LNCaP clone FGC (cell line): ENCODE results near the gene SLC6A7.

Source experiments
- DNase-seq: peaks from one replicate; pipeline ENCODE4 v3.0.0-alpha.2; 2011; ENCODE audit warnings: low read depth
- H3K4me3 ChIP-seq: 2 replicates; pipeline ENCODE4 v1.5.1; 2011; ENCODE audit warnings: mild to moderate bottlenecking, low read depth, low read length, control low read depth
- TF ChIP-seq, protein P1 (sequence below): IDR thresholded peaks from 2 replicates; pipeline ENCODE4 v1.5.1; 2012; ENCODE audit warnings: mild to moderate bottlenecking; ENCODE audit not compliant: control insufficient read depth, insufficient read depth; ENCODE audit errors: extremely low read depth

Gene SLC6A7

DNA sequence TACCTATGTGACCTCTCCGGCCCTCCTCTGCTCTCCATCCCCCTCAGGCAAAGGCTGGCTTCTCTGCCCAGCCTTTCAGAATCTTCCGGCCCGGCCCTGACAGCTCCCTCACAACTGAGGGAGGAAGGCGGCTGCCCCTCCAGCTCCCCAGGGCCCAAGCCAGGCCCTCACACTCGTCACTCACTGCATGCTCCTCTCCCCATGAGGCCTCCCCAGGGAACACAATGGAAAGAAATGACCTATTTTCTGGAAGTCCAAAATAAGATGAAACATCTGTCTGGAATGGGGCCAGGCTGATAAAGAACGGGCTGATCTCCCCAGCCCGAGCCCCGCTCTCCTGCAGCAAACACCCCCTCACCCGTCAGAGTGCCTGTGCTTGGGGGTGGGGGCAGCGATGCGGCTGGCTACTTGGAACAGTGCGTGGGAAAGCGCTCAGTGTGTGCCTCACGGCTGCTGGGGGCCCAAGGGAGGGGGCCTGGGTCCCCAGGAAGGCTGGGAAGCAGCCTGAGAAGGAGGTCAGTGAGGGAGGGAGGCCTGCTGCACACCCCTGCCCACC lies 45.5 kb upstream of the SLC6A7 start:
- no peak for DNase-seq
- TF ChIP-seq, protein P1, sequence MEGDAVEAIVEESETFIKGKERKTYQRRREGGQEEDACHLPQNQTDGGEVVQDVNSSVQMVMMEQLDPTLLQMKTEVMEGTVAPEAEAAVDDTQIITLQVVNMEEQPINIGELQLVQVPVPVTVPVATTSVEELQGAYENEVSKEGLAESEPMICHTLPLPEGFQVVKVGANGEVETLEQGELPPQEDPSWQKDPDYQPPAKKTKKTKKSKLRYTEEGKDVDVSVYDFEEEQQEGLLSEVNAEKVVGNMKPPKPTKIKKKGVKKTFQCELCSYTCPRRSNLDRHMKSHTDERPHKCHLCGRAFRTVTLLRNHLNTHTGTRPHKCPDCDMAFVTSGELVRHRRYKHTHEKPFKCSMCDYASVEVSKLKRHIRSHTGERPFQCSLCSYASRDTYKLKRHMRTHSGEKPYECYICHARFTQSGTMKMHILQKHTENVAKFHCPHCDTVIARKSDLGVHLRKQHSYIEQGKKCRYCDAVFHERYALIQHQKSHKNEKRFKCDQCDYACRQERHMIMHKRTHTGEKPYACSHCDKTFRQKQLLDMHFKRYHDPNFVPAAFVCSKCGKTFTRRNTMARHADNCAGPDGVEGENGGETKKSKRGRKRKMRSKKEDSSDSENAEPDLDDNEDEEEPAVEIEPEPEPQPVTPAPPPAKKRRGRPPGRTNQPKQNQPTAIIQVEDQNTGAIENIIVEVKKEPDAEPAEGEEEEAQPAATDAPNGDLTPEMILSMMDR, result no peak
- H3K4me3 ChIP-seq, result no peak overlapping the region

DNA sequence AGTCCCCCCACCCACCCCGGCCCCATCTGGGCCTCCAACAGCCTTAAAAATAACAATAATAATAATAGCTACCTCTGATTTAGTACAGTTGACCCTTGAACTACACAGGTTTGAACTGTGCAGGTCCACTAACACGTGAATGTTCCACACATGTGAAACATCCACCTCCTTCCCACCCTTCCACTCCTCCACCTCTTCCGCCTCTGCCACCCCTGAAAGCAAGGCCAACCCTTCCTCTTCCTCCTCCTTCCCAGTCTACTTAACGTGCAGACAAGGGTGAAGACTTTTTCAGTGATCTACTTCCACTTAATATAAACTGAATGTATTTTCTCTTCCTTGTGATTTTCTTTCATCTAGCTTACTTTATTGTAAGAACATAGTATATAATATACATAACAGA lies 45.0 kb upstream of the SLC6A7 start:
- TF ChIP-seq, protein P1, result no peak
- no peak overlapping the region for H3K4me3 ChIP-seq
- DNase-seq, result no peak

DNA sequence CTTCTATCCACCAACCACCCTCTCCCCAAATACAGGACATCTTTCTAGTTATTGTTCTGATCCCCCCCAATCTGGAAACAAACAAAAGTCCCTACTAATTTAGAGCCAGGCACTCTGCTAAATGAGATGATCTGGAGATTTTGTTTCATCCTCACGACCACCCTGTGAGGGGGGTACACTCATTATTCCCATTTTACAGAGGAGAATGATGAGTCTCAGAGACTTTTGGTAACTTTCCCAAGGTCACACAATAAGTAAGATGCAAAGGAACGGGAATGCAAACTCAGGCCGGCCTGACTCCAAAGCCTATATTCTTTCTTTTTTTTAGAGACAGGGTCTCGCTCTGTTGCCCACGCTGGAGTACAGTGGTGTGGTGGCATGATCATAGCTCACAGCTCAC lies 43.6 kb upstream of the SLC6A7 start:
- no peak overlapping the region for H3K4me3 ChIP-seq
- TF ChIP-seq, protein P1, result no peak
- no peak for DNase-seq

DNA sequence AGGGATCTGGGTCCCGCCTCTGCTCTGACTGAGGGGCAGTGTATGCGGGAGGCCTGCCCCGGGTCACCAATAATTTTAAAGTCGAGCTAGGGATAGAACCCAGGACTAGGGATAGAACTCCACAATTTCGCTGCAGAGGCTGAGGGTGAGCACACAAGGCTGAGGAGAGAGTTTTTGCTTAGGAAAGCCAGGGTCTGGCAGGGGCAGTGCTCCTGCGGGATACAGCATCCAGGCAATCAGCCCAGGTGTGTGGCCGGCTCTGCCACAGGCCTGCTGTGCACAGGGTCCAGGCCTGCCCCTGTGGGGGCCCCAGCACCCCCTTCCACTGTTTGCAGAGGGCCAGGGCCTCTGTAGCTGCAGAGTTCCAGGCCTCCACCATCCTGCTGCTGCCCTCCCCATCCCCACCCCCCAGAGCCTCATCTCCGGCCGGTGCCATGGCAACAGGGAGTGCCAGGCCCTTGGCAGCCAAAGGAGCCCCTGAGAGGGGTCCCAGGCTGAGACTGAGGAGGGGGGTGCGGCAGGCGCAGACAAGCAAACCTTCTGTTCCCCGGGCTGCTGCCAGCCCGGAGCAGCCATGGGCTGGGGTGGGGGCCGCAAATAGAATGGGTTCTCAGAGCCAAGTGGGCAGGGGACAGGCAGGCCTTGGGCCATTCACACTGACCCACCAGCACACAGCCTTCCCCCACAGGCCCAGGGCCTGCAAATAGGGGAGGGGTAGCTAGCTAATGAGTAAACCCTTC lies 42.8 kb upstream of the SLC6A7 start:
- TF ChIP-seq, protein P1, result no peak
- no peak overlapping the region for H3K4me3 ChIP-seq
- DNase-seq, result no peak

DNA sequence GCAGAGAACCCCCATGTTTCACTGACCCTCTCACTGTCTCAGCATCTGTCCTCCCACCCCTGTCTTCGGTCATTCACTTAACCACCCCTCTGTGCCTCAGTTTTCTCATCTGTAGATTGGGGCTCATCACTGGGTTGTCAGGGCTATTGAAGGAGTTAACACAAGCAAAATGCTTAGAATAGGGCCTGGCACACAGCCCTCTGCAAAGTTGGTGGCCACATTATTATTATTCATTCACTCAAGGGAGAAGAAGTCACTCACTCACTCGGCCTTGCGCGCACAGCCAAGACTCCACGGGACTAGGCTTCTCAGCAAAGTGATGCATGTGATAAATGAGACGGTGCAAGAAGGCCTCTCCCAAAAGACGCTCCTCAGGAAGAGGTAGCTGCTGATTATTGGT lies 42.2 kb upstream of the SLC6A7 start:
- no peak overlapping the region for H3K4me3 ChIP-seq
- DNase-seq, result no peak
- TF ChIP-seq, protein P1, result no peak

DNA sequence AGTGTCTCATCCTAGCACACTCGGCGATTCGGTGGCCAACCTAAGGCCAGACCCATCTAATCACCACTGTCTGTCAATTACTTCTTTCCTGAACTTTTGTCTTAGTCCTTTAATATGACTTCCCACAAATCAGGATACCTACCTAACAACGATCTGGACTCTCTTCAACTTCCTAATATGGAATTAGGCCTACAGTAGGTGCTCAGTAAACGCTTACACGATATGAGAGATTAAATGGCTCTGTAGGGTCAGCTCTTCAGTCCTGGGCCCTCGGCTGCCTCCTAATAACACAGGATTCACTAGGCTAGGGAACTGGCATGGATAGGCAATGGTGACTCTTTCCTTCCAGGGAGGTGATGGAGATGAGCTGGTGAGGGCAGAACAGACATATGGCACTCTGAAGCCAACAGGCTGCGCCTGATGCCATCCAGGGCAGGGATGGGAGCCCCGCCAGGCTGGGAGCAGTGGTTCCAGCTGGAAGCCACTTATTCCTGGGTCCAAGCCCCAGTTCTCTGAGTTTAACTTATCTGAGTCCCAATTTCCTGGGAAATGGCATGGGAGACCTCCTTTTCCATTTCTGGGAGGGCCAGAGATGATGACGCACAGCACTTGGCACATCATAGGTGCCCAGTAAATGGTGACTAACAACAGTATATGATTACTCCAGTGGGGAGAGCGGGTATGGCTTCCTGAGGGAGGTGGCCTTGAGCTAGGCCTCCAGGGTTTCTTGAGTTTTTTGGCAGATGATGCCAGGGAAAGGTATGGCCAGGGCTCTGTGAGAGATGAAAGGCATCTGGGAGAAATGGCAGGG lies 41.5 kb upstream of the SLC6A7 start:
- TF ChIP-seq, protein P1, result no peak
- DNase-seq, result no peak
- no peak overlapping the region for H3K4me3 ChIP-seq
